ENCODE data around the gene PDZRN3. TPM values are rescaled to one million over a fixed set of nuclear protein-coding genes. Genes with fewer than 3 reads are reported as not detected.

Gene PDZRN3
- total RNA-seq, 1 experiment from 2014 or later: not detected

- no peaks in the 10 kb centered on the region for H3K4me1 ChIP-seq (replicated peaks; ENCODE audit: insufficient read depth)
- H2AFZ ChIP-seq: no peak overlapping the region
- no peak for DNase-seq
- H3K27ac ChIP-seq: no peak overlapping the region
- no peaks in the 10 kb centered on the region for H3K36me3 ChIP-seq (ENCODE audit: low read depth)
- no peak for TF ChIP-seq EZH2 (IDR thresholded peaks at IDR 0.05; ENCODE audit: low read depth)
- TF ChIP-seq CTCF (conservative IDR thresholded peaks at IDR 0.05): no peak
- intact Hi-C loops (cut with micrococcal nuclease; ENCODE audit: unreplicated experiment): no loop called here
- H3F3A ChIP-seq (ENCODE audit: insufficient read depth, low read depth): no peaks in the 10 kb centered on the region
- no peaks in the 10 kb centered on the region for H4K20me1 ChIP-seq (ENCODE audit: insufficient read depth)
- ChIA-PET POLR2A (ENCODE audit: unreplicated experiment) (no interaction called here), CTCF (no interaction called here)
- BruUV-seq (replicated peaks): no TSS peak
- no peaks in the 10 kb centered on the region for H3K9me2 ChIP-seq (ENCODE audit: insufficient read depth)
- H3K4me3 ChIP-seq: no peak overlapping the region
- H3K4me2 ChIP-seq: no peak overlapping the region
- no peaks in the 10 kb centered on the region for H3K79me2 ChIP-seq (ENCODE audit: low read depth)
- no peaks in the 10 kb centered on the region for H3K27me3 ChIP-seq (ENCODE audit: insufficient read depth, low read depth)
- no peaks in the 10 kb centered on the region for H3K9me3 ChIP-seq (ENCODE audit: insufficient read depth, low read depth)
These were observed 15.1 kb downstream of the PDZRN3 start for GRCh38 chr3:73609655-73610054.

- no peaks in the 10 kb centered on the region for H4K20me1 ChIP-seq (ENCODE audit: insufficient read depth)
- H3K9me2 ChIP-seq (ENCODE audit: insufficient read depth): no peaks in the 10 kb centered on the region
- no peaks in the 10 kb centered on the region for H3K4me1 ChIP-seq (replicated peaks; ENCODE audit: insufficient read depth)
- no peak for TF ChIP-seq EZH2 (IDR thresholded peaks at IDR 0.05; ENCODE audit: low read depth)
- no peak for TF ChIP-seq CTCF (conservative IDR thresholded peaks at IDR 0.05)
- H3K79me2 ChIP-seq (ENCODE audit: low read depth): no peaks in the 10 kb centered on the region
- no peak for DNase-seq
- H3F3A ChIP-seq (ENCODE audit: insufficient read depth, low read depth): no peaks in the 10 kb centered on the region
- H3K36me3 ChIP-seq (ENCODE audit: low read depth): no peaks in the 10 kb centered on the region
- ChIA-PET CTCF (no interaction called here), POLR2A (ENCODE audit: unreplicated experiment) (no interaction called here)
- H3K9me3 ChIP-seq (ENCODE audit: insufficient read depth, low read depth): no peaks in the 10 kb centered on the region
- BruUV-seq (replicated peaks): no TSS peak
- no peak overlapping the region for H3K27ac ChIP-seq
- no peak overlapping the region for H3K4me2 ChIP-seq
- no peak overlapping the region for H2AFZ ChIP-seq
- no peak overlapping the region for H3K4me3 ChIP-seq
- intact Hi-C loops (cut with micrococcal nuclease; ENCODE audit: unreplicated experiment): no loop called here
- H3K27me3 ChIP-seq (ENCODE audit: insufficient read depth, low read depth): no peaks in the 10 kb centered on the region
These were observed 15.5 kb downstream of the PDZRN3 start for GRCh38 chr3:73609315-73609641.

- Histone ChIP-seq H4K20me1 (ENCODE audit: insufficient read depth) (no peaks in the 10 kb centered on the region), H3K79me2 (ENCODE audit: low read depth) (no peaks in the 10 kb centered on the region), H3K4me2 (no peak overlapping the region), H3K4me1 (replicated peaks; ENCODE audit: insufficient read depth) (no peaks in the 10 kb centered on the region), H3K27ac (no peak overlapping the region), H3K4me3 (no peak overlapping the region), H3K27me3 (ENCODE audit: insufficient read depth, low read depth) (0 out of 2 replicates have a peak, but pooled peaks cover 4% of the 10 kb centered on the region), H3F3A (ENCODE audit: insufficient read depth, low read depth) (no peaks in the 10 kb centered on the region), H2AFZ (no peak overlapping the region), H3K36me3 (ENCODE audit: low read depth) (no peaks in the 10 kb centered on the region), H3K9me3 (ENCODE audit: insufficient read depth, low read depth) (no peaks in the 10 kb centered on the region), H3K9me2 (ENCODE audit: insufficient read depth) (no peaks in the 10 kb centered on the region)
- CTCF ChIA-PET: no interaction called here
- POLR2A ChIA-PET (ENCODE audit: unreplicated experiment): no interaction called here
- intact Hi-C loops (cut with micrococcal nuclease; ENCODE audit: unreplicated experiment): no loop called here
- no TSS peak for BruUV-seq (replicated peaks)
- DNase-seq: no peak
- TF ChIP-seq CTCF (conservative IDR thresholded peaks at IDR 0.05) (no peak), EZH2 (IDR thresholded peaks at IDR 0.05; ENCODE audit: low read depth) (no peak)
These were observed 16.1 kb downstream of the PDZRN3 start for GRCh38 chr3:73608456-73609314.

Data from PC-9 (cell line).